Measurements from ENCODE around the gene C3. TPM values are rescaled to one million over a fixed set of nuclear protein-coding genes. Genes with fewer than 3 reads are reported as not detected.

C3 gene
- total RNA-seq, 4 donors from 2014 or later = 126 to 631 (median 350) TPM

DNA sequence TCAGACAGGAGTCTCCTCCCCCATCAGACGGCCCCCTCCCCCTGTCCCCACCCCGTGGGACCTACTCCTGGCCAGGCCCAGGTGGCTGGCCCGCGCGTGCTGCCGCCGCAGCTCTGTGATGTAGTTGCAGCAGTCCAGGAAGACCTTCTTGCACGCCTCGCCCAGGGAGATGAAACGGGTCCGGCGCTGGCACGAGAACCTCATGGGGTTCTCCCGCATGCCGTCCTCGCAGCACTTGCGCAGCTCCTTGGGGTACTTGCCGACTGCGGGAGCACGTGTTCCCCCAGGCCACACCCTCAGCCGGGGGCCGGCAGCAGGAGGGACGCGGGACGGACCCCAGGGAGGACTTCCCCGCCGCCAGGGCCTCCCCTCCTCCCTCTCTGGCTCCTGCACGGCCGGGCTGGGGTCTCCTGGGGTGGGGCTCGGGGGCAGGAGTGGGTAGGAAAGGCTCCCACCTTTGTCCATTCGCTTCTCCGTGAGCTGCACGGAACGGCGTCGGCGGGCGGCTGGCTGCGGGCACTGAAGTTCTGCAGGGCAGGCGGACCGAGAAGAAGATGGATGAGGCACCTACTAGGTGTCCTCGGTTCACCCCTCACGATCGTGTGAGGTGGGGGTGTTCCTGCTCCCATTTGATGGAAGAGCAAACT is 13.3 kb downstream of the C3 start:
- Histone ChIP-seq H3K36me3 (no peaks in the 10 kb centered on the region), H3K27me3 (no peaks in the 10 kb centered on the region), H3K4me3 (replicated peaks in 1 of 3) (no peak overlapping the region), H3K4me1 (no peaks in the 10 kb centered on the region), H3K27ac (no peak overlapping the region), H3K9me3 (no peaks in the 10 kb centered on the region)
- 81 to 88% methylated on average over 19 to 30 of the region's 44 CpGs for WGBS, 2 donors
- TF ChIP-seq POLR2A (IDR thresholded peaks at IDR 0.05) = no peak
- TF ChIP-seq, protein P1, sequence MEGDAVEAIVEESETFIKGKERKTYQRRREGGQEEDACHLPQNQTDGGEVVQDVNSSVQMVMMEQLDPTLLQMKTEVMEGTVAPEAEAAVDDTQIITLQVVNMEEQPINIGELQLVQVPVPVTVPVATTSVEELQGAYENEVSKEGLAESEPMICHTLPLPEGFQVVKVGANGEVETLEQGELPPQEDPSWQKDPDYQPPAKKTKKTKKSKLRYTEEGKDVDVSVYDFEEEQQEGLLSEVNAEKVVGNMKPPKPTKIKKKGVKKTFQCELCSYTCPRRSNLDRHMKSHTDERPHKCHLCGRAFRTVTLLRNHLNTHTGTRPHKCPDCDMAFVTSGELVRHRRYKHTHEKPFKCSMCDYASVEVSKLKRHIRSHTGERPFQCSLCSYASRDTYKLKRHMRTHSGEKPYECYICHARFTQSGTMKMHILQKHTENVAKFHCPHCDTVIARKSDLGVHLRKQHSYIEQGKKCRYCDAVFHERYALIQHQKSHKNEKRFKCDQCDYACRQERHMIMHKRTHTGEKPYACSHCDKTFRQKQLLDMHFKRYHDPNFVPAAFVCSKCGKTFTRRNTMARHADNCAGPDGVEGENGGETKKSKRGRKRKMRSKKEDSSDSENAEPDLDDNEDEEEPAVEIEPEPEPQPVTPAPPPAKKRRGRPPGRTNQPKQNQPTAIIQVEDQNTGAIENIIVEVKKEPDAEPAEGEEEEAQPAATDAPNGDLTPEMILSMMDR (IDR thresholded peaks at IDR 0.05) = no peak
- intact Hi-C loops (cut with DNase I) = no loop called here
- DNase-seq = no peak

DNA sequence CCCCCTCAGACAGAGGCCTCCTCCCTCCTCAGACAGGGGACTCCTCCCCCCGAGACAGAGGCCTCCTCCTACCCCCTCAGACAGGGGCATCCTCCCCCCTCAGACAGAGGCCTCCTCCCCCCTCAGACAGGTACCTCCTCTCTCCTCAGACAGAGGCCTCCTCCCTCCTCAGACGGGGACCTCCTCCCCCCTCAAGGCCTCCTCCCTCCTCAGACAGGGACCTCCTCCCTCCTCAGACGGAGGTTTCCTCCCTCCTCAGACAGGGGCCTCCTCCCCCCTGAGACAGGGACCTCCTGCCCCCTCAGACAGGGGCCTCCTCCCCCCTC is 13.9 kb downstream of the C3 start:
- H3K27ac ChIP-seq = no peak overlapping the region
- no peak overlapping the region for H3K4me3 ChIP-seq (replicated peaks in 1 of 3)
- no peak for DNase-seq
- WGBS, 2 donors = 42 to 74% methylated on average over 3 of the region's 3 CpGs
- H3K36me3 ChIP-seq = no peaks in the 10 kb centered on the region
- no peaks in the 10 kb centered on the region for H3K9me3 ChIP-seq
- TF ChIP-seq, protein P1 (IDR thresholded peaks at IDR 0.05) = no peak
- TF ChIP-seq POLR2A (IDR thresholded peaks at IDR 0.05) = no peak
- intact Hi-C loops (cut with DNase I) = no loop called here
- no peaks in the 10 kb centered on the region for H3K4me1 ChIP-seq
- no peaks in the 10 kb centered on the region for H3K27me3 ChIP-seq

DNA sequence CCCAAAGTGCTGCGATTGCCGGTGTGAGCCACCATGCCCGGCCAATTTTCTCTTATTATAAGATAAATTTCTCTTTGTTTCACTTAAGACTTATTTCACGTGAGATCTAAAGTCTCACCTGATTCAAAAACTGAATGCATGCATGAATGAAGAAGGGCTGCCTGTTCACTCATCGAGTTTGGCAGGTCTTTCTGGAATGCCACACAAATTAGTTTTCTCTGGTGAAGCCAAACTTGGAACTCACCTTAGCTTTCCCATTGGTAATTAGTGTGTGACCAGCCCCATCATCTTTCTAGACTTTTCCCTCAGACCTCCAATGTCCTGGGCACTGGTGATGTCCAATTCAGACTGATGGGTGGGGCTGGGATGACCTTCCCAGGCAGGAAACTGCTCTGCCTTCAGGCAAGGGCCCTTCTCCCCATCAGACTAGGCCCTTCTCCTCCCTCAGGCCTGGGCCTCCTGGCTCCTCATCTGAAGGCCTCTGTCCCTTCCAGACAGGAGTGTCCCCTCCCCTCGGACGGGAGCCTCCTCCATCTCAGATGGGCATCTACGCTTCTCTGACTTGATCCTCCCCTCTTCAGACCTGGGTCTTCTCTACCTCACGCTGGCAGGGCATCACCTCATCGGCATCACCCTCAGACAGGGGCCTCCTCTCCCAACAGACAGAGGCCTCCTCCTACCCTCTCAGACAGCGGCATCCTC is 14.4 kb downstream of the C3 start:
- TF ChIP-seq, protein P1 (IDR thresholded peaks at IDR 0.05) = no peak
- no peaks in the 10 kb centered on the region for H3K9me3 ChIP-seq
- H3K4me3 ChIP-seq (replicated peaks in 1 of 3) = no peak overlapping the region
- no peak overlapping the region for H3K27ac ChIP-seq
- no peaks in the 10 kb centered on the region for H3K4me1 ChIP-seq
- H3K36me3 ChIP-seq = no peaks in the 10 kb centered on the region
- no peaks in the 10 kb centered on the region for H3K27me3 ChIP-seq
- 78 to 82% methylated on average over 11 of the region's 11 CpGs for WGBS, 2 donors
- intact Hi-C loops (cut with DNase I) = no loop called here
- DNase-seq = peak in 1 of 2 donors; percentile 20

DNA sequence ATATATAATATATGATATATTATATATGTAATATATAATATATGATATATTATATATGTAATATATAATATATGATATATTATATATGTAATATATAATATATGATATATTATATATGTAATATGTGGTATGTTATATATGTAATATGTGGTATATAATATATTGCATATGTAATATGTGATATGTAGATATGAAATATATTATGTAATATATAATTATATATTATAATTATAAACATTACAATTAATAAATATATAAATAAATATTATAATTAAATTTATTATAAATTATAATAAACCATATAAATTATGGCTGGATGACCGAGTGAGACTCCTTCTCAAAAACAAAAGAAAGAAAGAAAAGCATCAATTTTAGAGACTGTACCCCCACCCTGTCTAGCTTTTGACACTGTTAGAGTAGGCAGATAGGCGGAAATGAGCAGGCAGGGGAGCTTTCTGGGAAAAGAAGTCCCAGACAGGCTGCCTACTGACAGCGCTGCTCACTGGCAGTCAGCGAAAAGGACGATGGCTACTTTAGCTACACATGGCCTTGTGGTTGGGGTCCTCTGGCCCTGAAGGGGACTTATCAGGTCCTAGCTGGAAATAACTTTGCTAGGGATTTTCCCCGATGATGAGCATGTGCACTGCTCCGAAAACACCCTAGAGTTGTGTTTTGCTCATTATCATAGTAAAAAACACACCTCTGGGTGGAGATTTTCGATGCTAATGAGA is 19.7 kb downstream of the C3 start:
- intact Hi-C loops (cut with DNase I) = no loop called here
- 90 to 91% methylated on average over 8 of the region's 8 CpGs for WGBS, 2 donors
- H3K27ac ChIP-seq = no peak overlapping the region
- no peaks in the 10 kb centered on the region for H3K27me3 ChIP-seq
- H3K36me3 ChIP-seq = no peaks in the 10 kb centered on the region
- H3K4me1 ChIP-seq = no peaks in the 10 kb centered on the region
- no peak overlapping the region for H3K4me3 ChIP-seq (replicated peaks in 1 of 3)
- TF ChIP-seq, protein P1 (IDR thresholded peaks at IDR 0.05) = no peak
- no peak for TF ChIP-seq POLR2A (IDR thresholded peaks at IDR 0.05)
- H3K9me3 ChIP-seq = no peaks in the 10 kb centered on the region
- DNase-seq = no peak

DNA sequence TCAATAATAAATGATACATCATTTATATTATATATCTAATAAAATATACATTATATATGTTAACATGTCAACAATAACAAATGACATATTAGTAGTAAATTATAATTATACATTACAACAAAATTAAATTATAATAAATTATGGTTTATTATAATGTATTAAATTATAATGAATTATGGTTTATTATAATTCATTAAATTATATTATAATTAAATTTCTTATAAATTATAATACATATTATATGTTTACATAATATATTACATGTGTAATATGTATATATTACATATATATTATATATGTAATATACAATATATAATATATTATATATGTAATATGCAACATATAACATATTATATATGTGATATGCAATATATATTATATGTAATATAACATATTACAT is 20.5 kb downstream of the C3 start:
- intact Hi-C loops (cut with DNase I) = no loop called here

More for the DNA sequence above, 20.5 kb downstream of the C3 start:
- TF ChIP-seq POLR2A (IDR thresholded peaks at IDR 0.05) = no peak
- TF ChIP-seq, protein P1 (IDR thresholded peaks at IDR 0.05) = no peak
- H3K36me3 ChIP-seq = no peaks in the 10 kb centered on the region
- H3K9me3 ChIP-seq = no peaks in the 10 kb centered on the region
- no peak overlapping the region for H3K4me3 ChIP-seq (replicated peaks in 1 of 3)
- H3K27ac ChIP-seq = no peak overlapping the region
- no peaks in the 10 kb centered on the region for H3K4me1 ChIP-seq
- no peak for DNase-seq
- H3K27me3 ChIP-seq = no peaks in the 10 kb centered on the region

All from thyroid gland (tissue), 4 donors.